Measurements from ENCODE around the gene CACNA2D4. TPM values are rescaled to one million over a fixed set of nuclear protein-coding genes. Genes with fewer than 3 reads are reported as not detected.

The CACNA2D4 gene
- total RNA-seq, 4 donors from 2014 or later, result 1.4 to 3.3 (median 3.0) TPM

GRCh38 chr12:1919763-1920162, 1.3 kb upstream of the CACNA2D4 start:
- Histone ChIP-seq H3K27me3 (no peaks in the 10 kb centered on the region), H3K4me3 (no peak overlapping the region), H3K27ac (no peak overlapping the region), H3K9me3 (no peaks in the 10 kb centered on the region), H3K4me1 (peaks cover 0 to 20% (median 4%) of the 10 kb centered on the region in 3 donors), H3K36me3 (no peaks in the 10 kb centered on the region)
- TF ChIP-seq EP300 (IDR thresholded peaks at IDR 0.05) (no peak), POLR2AphosphoS5 (IDR thresholded peaks at IDR 0.05) (no peak), CTCF (IDR thresholded peaks at IDR 0.05) (no peak)
- WGBS, 2 donors (ENCODE audit: low coverage in 1 of 2), result 94% methylated on average over 3 of the region's 3 CpGs
- ATAC-seq, result no peak

- Histone ChIP-seq H3K9me3 (no peaks in the 10 kb centered on the region), H3K4me1 (peaks cover 0 to 15% (median 4%) of the 10 kb centered on the region in 3 donors)
- no peak for ATAC-seq
Measured at GRCh38 chr12:1919284-1919683, 832 bp upstream of the CACNA2D4 start.

DNA sequence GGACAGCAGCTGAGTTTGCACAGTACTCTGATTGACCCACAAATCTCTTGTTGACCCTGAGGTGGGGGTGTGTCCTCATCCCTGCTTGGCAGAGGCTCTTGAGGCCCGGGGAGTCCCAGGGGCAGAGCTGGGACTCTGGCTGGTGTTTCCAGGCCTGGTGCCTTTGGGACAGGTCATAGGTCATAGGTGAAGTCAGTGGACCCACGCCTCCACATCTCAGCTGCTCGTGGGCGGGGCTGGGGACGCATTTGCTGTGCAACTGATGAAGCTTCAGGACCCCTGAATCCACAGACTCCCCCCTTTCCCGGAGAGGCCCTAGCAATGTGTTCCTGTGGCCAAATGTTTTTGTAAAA, 408 bp upstream of the CACNA2D4 start:
- H3K27ac ChIP-seq, result no peak overlapping the region
- WGBS, 2 donors (ENCODE audit: low coverage in 1 of 2), result 60 to 80% methylated on average over 1 of the region's 6 CpGs
- H3K4me1 ChIP-seq, result peaks cover 0 to 12% (median 4%) of the 10 kb centered on the region in 3 donors
- H3K4me3 ChIP-seq, result peak overlapping the region in 1 of 2 donors; percentile 36
- no peak for TF ChIP-seq POLR2AphosphoS5 (IDR thresholded peaks at IDR 0.05)
- TF ChIP-seq CTCF (IDR thresholded peaks at IDR 0.05), result no peak
- TF ChIP-seq POLR2A (IDR thresholded peaks at IDR 0.05), result no peak
- no peak for TF ChIP-seq EP300 (IDR thresholded peaks at IDR 0.05)
- no peaks in the 10 kb centered on the region for H3K36me3 ChIP-seq
- no peaks in the 10 kb centered on the region for H3K9me3 ChIP-seq
- ATAC-seq, result no peak
- no peaks in the 10 kb centered on the region for H3K27me3 ChIP-seq

More at GRCh38 chr12:1919284-1919683, 832 bp upstream of the CACNA2D4 start:
- Histone ChIP-seq H3K36me3 (no peaks in the 10 kb centered on the region), H3K27ac (no peak overlapping the region), H3K27me3 (no peaks in the 10 kb centered on the region), H3K4me3 (no peak overlapping the region)
- 88 to 91% methylated on average over 2 to 4 of the region's 5 CpGs for WGBS, 2 donors (ENCODE audit: low coverage in 1 of 2)
- no peak for TF ChIP-seq EP300 (IDR thresholded peaks at IDR 0.05)

GRCh38 chr12:1917172-1918070, 1.0 kb downstream of the CACNA2D4 start:
- Histone ChIP-seq H3K9me3 (no peaks in the 10 kb centered on the region), H3K36me3 (no peaks in the 10 kb centered on the region), H3K4me3 (peak overlapping the region in 1 of 2 donors; percentile 36), H3K27ac (peak overlapping the region in 3 of 4 donors; percentile 24 to 59 (median 53)), H3K4me1 (peaks cover 0 to 12% (median 4%) of the 10 kb centered on the region in 3 donors), H3K27me3 (no peaks in the 10 kb centered on the region)
- TF ChIP-seq EP300 (IDR thresholded peaks at IDR 0.05), result no peak
- no peak for TF ChIP-seq POLR2A (IDR thresholded peaks at IDR 0.05)
- no peak for TF ChIP-seq CTCF (IDR thresholded peaks at IDR 0.05)
- no peak for TF ChIP-seq POLR2AphosphoS5 (IDR thresholded peaks at IDR 0.05)
- ATAC-seq, result no peak
- 69 to 70% methylated on average over 10 to 12 of the region's 22 CpGs for WGBS, 2 donors (ENCODE audit: low coverage in 1 of 2)

DNA sequence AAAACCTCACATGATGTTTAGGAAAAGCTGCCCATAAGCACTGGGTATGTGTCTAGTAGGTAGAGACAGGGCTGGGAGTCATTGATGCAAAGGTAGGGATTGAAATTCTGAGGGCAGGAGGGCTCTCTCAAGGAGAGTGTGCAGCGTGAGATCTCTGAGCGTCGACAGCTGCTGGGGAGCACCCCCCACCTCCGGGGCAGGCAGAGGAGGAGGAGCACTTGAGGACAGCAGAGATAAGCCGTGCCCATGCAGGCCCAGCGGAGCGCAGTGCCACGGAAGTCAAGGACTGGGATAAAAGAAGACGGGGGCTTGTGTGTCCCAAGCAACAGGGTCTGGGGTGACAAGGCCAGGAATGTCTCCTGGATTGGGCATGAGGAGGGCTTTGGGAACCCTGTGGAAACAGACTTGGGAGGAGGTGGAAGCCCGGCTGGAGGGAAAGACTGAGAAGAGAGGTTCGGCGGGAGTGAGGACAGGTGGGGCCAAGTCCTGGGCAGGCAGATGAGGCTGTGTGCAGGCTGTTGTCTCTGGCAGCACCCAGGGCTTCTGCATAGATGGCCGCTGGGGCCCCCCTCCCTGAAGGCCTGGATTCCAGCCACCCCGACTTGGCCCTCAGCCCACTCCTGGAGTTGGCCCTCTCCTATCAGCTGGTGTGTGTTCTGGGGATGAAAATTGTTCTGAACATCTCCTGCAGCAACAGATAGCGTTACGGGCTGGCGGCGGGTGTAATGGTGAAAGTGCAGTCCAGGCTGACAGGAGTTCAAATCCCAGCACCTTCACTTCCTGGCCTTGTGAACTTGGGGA, 1.9 kb downstream of the CACNA2D4 start:
- Histone ChIP-seq H3K4me1 (peaks cover 0 to 12% (median 4%) of the 10 kb centered on the region in 3 donors), H3K4me3 (no peak overlapping the region), H3K27ac (no peak overlapping the region), H3K27me3 (no peaks in the 10 kb centered on the region), H3K9me3 (no peaks in the 10 kb centered on the region), H3K36me3 (no peaks in the 10 kb centered on the region)
- WGBS, 2 donors (ENCODE audit: low coverage in 1 of 2), result 21 to 60% methylated on average over 9 to 10 of the region's 18 CpGs
- ATAC-seq, result peak; percentile 30
- no peak for TF ChIP-seq EP300 (IDR thresholded peaks at IDR 0.05)
- no peak for TF ChIP-seq CTCF (IDR thresholded peaks at IDR 0.05)
- no peak for TF ChIP-seq POLR2AphosphoS5 (IDR thresholded peaks at IDR 0.05)
- no peak for TF ChIP-seq POLR2A (IDR thresholded peaks at IDR 0.05)

All from gastroesophageal sphincter (tissue), 4 donors.